Trophoblast cell (in vitro differentiated cells and primary cell): ENCODE measurements around the gene FUT8.

Source experiments
- DNase-seq, 2 donors: peaks; one replicate each; pipeline ENCODE4 v3.0.0-alpha.2; 2016
- H2AFZ ChIP-seq: 2 replicates; pipeline ENCODE4 v1.6.1; 2013; ENCODE audit warnings: low read length, moderate library complexity, mild to moderate bottlenecking; ENCODE audit not compliant: insufficient read depth, poor library complexity
- H2AK5ac ChIP-seq: 2 replicates; pipeline ENCODE4 v1.6.1; 2013; ENCODE audit warnings: mild to moderate bottlenecking, low read length
- H2BK120ac ChIP-seq: 2 replicates; pipeline ENCODE4 v1.6.1; 2013; ENCODE audit warnings: low read length, mild to moderate bottlenecking, moderate library complexity; ENCODE audit not compliant: insufficient read depth, poor library complexity
- H2BK12ac ChIP-seq: 2 replicates; pipeline ENCODE4 v1.6.1; 2013; ENCODE audit warnings: mild to moderate bottlenecking, low read length, moderate library complexity
- H2BK5ac ChIP-seq: 2 replicates; pipeline ENCODE4 v1.6.1; 2013; ENCODE audit warnings: low read length, low read depth, moderate library complexity, mild to moderate bottlenecking; ENCODE audit not compliant: poor library complexity
- H3K14ac ChIP-seq: 2 replicates; pipeline ENCODE4 v1.6.1; 2013; ENCODE audit warnings: mild to moderate bottlenecking, low read length
- H3K18ac ChIP-seq: 2 replicates; pipeline ENCODE4 v1.6.1; 2013; ENCODE audit warnings: mild to moderate bottlenecking, low read length
- H3K23ac ChIP-seq: 2 replicates; pipeline ENCODE4 v1.6.1; 2013; ENCODE audit warnings: low read length
- H3K27ac ChIP-seq: 2 replicates; pipeline ENCODE4 v1.5.1; 2013; ENCODE audit warnings: low read depth, mild to moderate bottlenecking, inconsistent platforms, low read length, moderate library complexity
- H3K27me3 ChIP-seq: 2 replicates; pipeline ENCODE4 v1.6.1; 2013; ENCODE audit warnings: inconsistent platforms, mild to moderate bottlenecking, low read length, moderate library complexity; ENCODE audit not compliant: insufficient read depth
- H3K36me3 ChIP-seq, 2 experiments: 1 replicate in 1 of 2; 2 replicates in 1 of 2; pipeline ENCODE4 v1.6.1; 2013; ENCODE audit warnings: low read length in 2 of 2, mild to moderate bottlenecking in 2 of 2, moderate library complexity in 1 of 2; ENCODE audit not compliant: insufficient read depth in 2 of 2, control insufficient read depth in 1 of 2
- H3K4ac ChIP-seq: 2 replicates; pipeline ENCODE4 v1.6.1; 2013; ENCODE audit warnings: low read depth, mild to moderate bottlenecking, low read length, moderate library complexity
- H3K4me1 ChIP-seq, 2 experiments: 1 replicate in 1 of 2; 2 replicates in 1 of 2; pipeline ENCODE4 v1.6.1; 2013; ENCODE audit warnings: low read length in 2 of 2, mild to moderate bottlenecking in 2 of 2, moderate library complexity in 1 of 2; ENCODE audit not compliant: insufficient read depth in 2 of 2, control insufficient read depth in 1 of 2
- H3K4me2 ChIP-seq: 2 replicates; pipeline ENCODE4 v1.6.1; 2013; ENCODE audit warnings: inconsistent platforms, mild to moderate bottlenecking, low read length, moderate library complexity
- H3K4me3 ChIP-seq: 2 replicates; pipeline ENCODE4 v1.5.1; 2013; ENCODE audit warnings: mild to moderate bottlenecking, low read depth, low read length, inconsistent platforms
- H3K79me1 ChIP-seq: one replicate; pipeline ENCODE4 v1.6.1; 2013; ENCODE audit warnings: low read length
- H3K79me2 ChIP-seq: 2 replicates; pipeline ENCODE4 v1.6.1; 2013; ENCODE audit warnings: low read length, mild to moderate bottlenecking; ENCODE audit not compliant: control insufficient read depth, insufficient read depth, poor library complexity
- H3K9ac ChIP-seq: 2 replicates; pipeline ENCODE4 v1.6.1; 2013; ENCODE audit warnings: mild to moderate bottlenecking, low read length
- H3K9me3 ChIP-seq: 2 replicates; pipeline ENCODE4 v1.6.1; 2013; ENCODE audit warnings: low read depth, mild to moderate bottlenecking, control low read depth, inconsistent platforms, low read length; ENCODE audit not compliant: insufficient read depth
- H4K12ac ChIP-seq: 2 replicates; pipeline ENCODE4 v1.6.1; 2013; ENCODE audit warnings: low read depth, mild to moderate bottlenecking, low read length, moderate library complexity
- H4K8ac ChIP-seq: 2 replicates; pipeline ENCODE4 v1.6.1; 2013; ENCODE audit warnings: low read depth, mild to moderate bottlenecking, low read length, moderate library complexity
- H4K91ac ChIP-seq: one replicate; pipeline ENCODE4 v1.6.1; 2013; ENCODE audit warnings: low read depth, mild to moderate bottlenecking, low read length, moderate library complexity
- WGBS: extraction: QIAGEN DNeasy Blood & Tissue Kit; methylation state at CpG from one replicate; pipeline ENCODE4 v1.1.7; 2013; ENCODE audit warnings: missing lambda C conversion rate; ENCODE audit not compliant: insufficient read length, insufficient coverage; ENCODE audit errors: extremely low coverage; 5-methylcytosine and 5-hydroxymethylcytosine counted together

Gene FUT8

GRCh38 chr14:65476273-65476941 lies 63.9 kb downstream of the FUT8 start:
- H3K27ac ChIP-seq: no peak overlapping the region
- H3K4me1 ChIP-seq: peaks cover 7 to 13% of the 10 kb centered on the region in 2 experiments
- peaks cover 4% of the 10 kb centered on the region for H3K79me1 ChIP-seq
- H3K4me2 ChIP-seq: no peak overlapping the region
- no peak overlapping the region for H2AFZ ChIP-seq
- peak overlapping the region; percentile 33 for H3K4ac ChIP-seq
- no CpG with 5 or more reads among the region's 2 CpGs for WGBS
- H3K4me3 ChIP-seq: no peak overlapping the region
- no peak overlapping the region for H3K23ac ChIP-seq
- H3K27me3 ChIP-seq: no peaks in the 10 kb centered on the region
- no peaks in the 10 kb centered on the region for H3K36me3 ChIP-seq
- peaks cover 6% of the 10 kb centered on the region for H3K79me2 ChIP-seq
- H3K14ac ChIP-seq: no peak overlapping the region
- H2AK5ac ChIP-seq: no peak overlapping the region
- H2BK5ac ChIP-seq: no peak overlapping the region
- no peak overlapping the region for H3K9ac ChIP-seq
- no peaks in the 10 kb centered on the region for H3K9me3 ChIP-seq
- no peak overlapping the region for H3K18ac ChIP-seq
- H2BK12ac ChIP-seq: no peak overlapping the region
- DNase-seq: no peak
- H4K91ac ChIP-seq: no peak overlapping the region
- H4K8ac ChIP-seq: no peak overlapping the region
- H2BK120ac ChIP-seq: no peak overlapping the region
- no peak overlapping the region for H4K12ac ChIP-seq

GRCh38 chr14:65476942-65477318 lies 64.4 kb downstream of the FUT8 start:
- H4K91ac ChIP-seq: peak overlapping the region; percentile 47
- no peak overlapping the region for H4K12ac ChIP-seq
- H3K4me3 ChIP-seq: no peak overlapping the region
- H3K36me3 ChIP-seq: no peaks in the 10 kb centered on the region
- H3K27ac ChIP-seq: no peak overlapping the region
- no peak overlapping the region for H3K9ac ChIP-seq
- no peak overlapping the region for H3K23ac ChIP-seq
- no peak overlapping the region for H2BK120ac ChIP-seq
- H3K79me2 ChIP-seq: peaks cover 5% of the 10 kb centered on the region
- H3K4me2 ChIP-seq: no peak overlapping the region
- H2AK5ac ChIP-seq: no peak overlapping the region
- no peaks in the 10 kb centered on the region for H3K27me3 ChIP-seq
- no peaks in the 10 kb centered on the region for H3K9me3 ChIP-seq
- H4K8ac ChIP-seq: no peak overlapping the region
- no peak overlapping the region for H3K4ac ChIP-seq
- H2BK12ac ChIP-seq: no peak overlapping the region
- peaks cover 6 to 12% of the 10 kb centered on the region in 2 experiments for H3K4me1 ChIP-seq
- no peak for DNase-seq
- no peak overlapping the region for H2BK5ac ChIP-seq
- H3K79me1 ChIP-seq: peaks cover 3% of the 10 kb centered on the region
- no peak overlapping the region for H3K18ac ChIP-seq
- H2AFZ ChIP-seq: no peak overlapping the region
- no peak overlapping the region for H3K14ac ChIP-seq
- WGBS: no CpG with 5 or more reads among the region's 1 CpG

- Histone ChIP-seq H3K27ac (peak overlapping the region; percentile 41), H3K23ac (no peak overlapping the region), H2BK5ac (no peak overlapping the region), H3K4ac (peak overlapping the region; percentile 14), H2AK5ac (no peak overlapping the region), H3K27me3 (no peaks in the 10 kb centered on the region), H3K79me2 (peaks cover 5% of the 10 kb centered on the region), H4K8ac (no peak overlapping the region), H3K79me1 (peaks cover 1% of the 10 kb centered on the region), H4K91ac (no peak overlapping the region), H3K4me3 (no peak overlapping the region), H2BK120ac (no peak overlapping the region), H4K12ac (no peak overlapping the region), H3K9ac (no peak overlapping the region), H3K4me1 (peaks cover 7 to 14% of the 10 kb centered on the region in 2 experiments), H3K14ac (no peak overlapping the region), H3K9me3 (no peaks in the 10 kb centered on the region), H2BK12ac (no peak overlapping the region), H2AFZ (no peak overlapping the region), H3K4me2 (no peak overlapping the region), H3K18ac (no peak overlapping the region), H3K36me3 (no peaks in the 10 kb centered on the region)
- DNase-seq: no peak
- no CpG with 5 or more reads among the region's 4 CpGs for whole genome bisulfite sequencing
Measured at GRCh38 chr14:65478017-65478416, 65.5 kb downstream of the FUT8 start.

GRCh38 chr14:65478596-65478995 lies 66.1 kb downstream of the FUT8 start:
- H2BK120ac ChIP-seq: no peak overlapping the region
- no peak overlapping the region for H3K4me3 ChIP-seq
- no peak overlapping the region for H3K18ac ChIP-seq
- no CpG with 5 or more reads among the region's 1 CpG for WGBS
- no peak overlapping the region for H3K4ac ChIP-seq
- no peaks in the 10 kb centered on the region for H3K9me3 ChIP-seq
- H2BK12ac ChIP-seq: no peak overlapping the region
- no peaks in the 10 kb centered on the region for H3K27me3 ChIP-seq
- H4K91ac ChIP-seq: no peak overlapping the region
- H3K14ac ChIP-seq: no peak overlapping the region
- peak overlapping the region; percentile 62 for H3K27ac ChIP-seq
- H3K9ac ChIP-seq: no peak overlapping the region
- no peak overlapping the region for H3K4me2 ChIP-seq
- no peak overlapping the region for H2BK5ac ChIP-seq
- H3K23ac ChIP-seq: no peak overlapping the region
- peaks cover 7 to 15% of the 10 kb centered on the region in 2 experiments for H3K4me1 ChIP-seq
- H4K12ac ChIP-seq: no peak overlapping the region
- no peak for DNase-seq
- no peak overlapping the region for H2AFZ ChIP-seq
- H3K79me2 ChIP-seq: peaks cover 7% of the 10 kb centered on the region
- H3K79me1 ChIP-seq: peaks cover 1% of the 10 kb centered on the region
- H3K36me3 ChIP-seq: no peaks in the 10 kb centered on the region
- no peak overlapping the region for H4K8ac ChIP-seq
- no peak overlapping the region for H2AK5ac ChIP-seq
